WTC11 (cell line): ENCODE results near the gene KIAA0753. TPM values are rescaled to one million over a fixed set of nuclear protein-coding genes. Genes with fewer than 3 reads are reported as not detected.
A peak's percentile ranks its signal among the peaks of the same experiment; 100 is the strongest.

ENCODE experiments used
- ATAC-seq: fragments of 200-7000 bp; cut with Tn5 transposase; 2 replicates; pipeline ENCODE4 v1.10.0; 2021; ENCODE audit warnings: mild to moderate bottlenecking, moderate library complexity
- CTCF ChIA-PET: fragments of 300-600 bp; sonication (Branson Sonifier 250); formaldehyde crosslinking; loops from one replicate; lab custom pipeline; 2021; ENCODE audit warnings: antibody characterized with exemption; lab: Charles Lee
- POLR2A ChIA-PET: fragments of 350-600 bp; sonication (Branson Sonifier 250); formaldehyde crosslinking; loops from one replicate; lab custom pipeline; 2021; ENCODE audit warnings: antibody characterized with exemption; lab: Charles Lee
- DNase-seq: peaks from one replicate; pipeline ENCODE4 v3.0.0; 2021; ENCODE audit warnings: low spot score
- H3K27ac Mint-ChIP-seq: 2 replicates; pipeline ENCODE4 v1.8.0; 2021; ENCODE audit warnings: mixed read lengths
- H3K27me3 Mint-ChIP-seq: 2 replicates; pipeline ENCODE4 v1.8.0; 2021; ENCODE audit warnings: low read depth, mild to moderate bottlenecking, moderate library complexity, mixed read lengths
- H3K36me3 Mint-ChIP-seq: 2 replicates; pipeline ENCODE4 v1.8.0; 2021; ENCODE audit warnings: mixed read lengths
- H3K4me1 Mint-ChIP-seq: 2 replicates; pipeline ENCODE4 v1.8.0; 2022; ENCODE audit warnings: mixed read lengths
- H3K4me3 Mint-ChIP-seq: 2 replicates; pipeline ENCODE4 v1.8.0; 2021; ENCODE audit warnings: mild to moderate bottlenecking, moderate library complexity, mixed read lengths
- H3K9me3 Mint-ChIP-seq: 2 replicates; pipeline ENCODE4 v1.8.0; 2021; ENCODE audit warnings: mixed read lengths
- AR ChIP-seq: fragments of 250-450 bp; sonication (Bioruptor Pico); IDR thresholded peaks from 2 replicates; pipeline ENCODE4 v1.9.0; 2021; ENCODE audit warnings: mild to moderate bottlenecking
- CDX4 ChIP-seq: fragments of 250-450 bp; sonication (Bioruptor Pico); IDR thresholded peaks from 2 replicates; pipeline ENCODE4 v1.9.0; 2021; ENCODE audit warnings: moderate library complexity, mild to moderate bottlenecking, inconsistent platforms, borderline replicate concordance
- E2F4 ChIP-seq: sonication (generic); formaldehyde crosslinking; IDR thresholded peaks from 2 replicates; pipeline ENCODE4 v1.8.1; 2022; ENCODE audit warnings: low read depth, mild to moderate bottlenecking, moderate library complexity, missing genetic modification reagents, borderline replicate concordance
- ESRRA ChIP-seq: sonication (generic); formaldehyde crosslinking; IDR thresholded peaks from 2 replicates; pipeline ENCODE4 v1.8.1; 2022; ENCODE audit warnings: mild to moderate bottlenecking, missing genetic modification reagents, borderline replicate concordance
- FOXK1 ChIP-seq: sonication (generic); formaldehyde crosslinking; IDR thresholded peaks from 2 replicates; pipeline ENCODE4 v1.8.0; 2022; ENCODE audit warnings: mild to moderate bottlenecking, moderate library complexity, missing genetic modification reagents
- GABPB1 ChIP-seq: sonication (generic); formaldehyde crosslinking; IDR thresholded peaks from 2 replicates; pipeline ENCODE4 v1.8.1; 2023; ENCODE audit warnings: mild to moderate bottlenecking, missing genetic modification reagents
- MAX ChIP-seq: sonication (generic); formaldehyde crosslinking; IDR thresholded peaks from 2 replicates; pipeline ENCODE4 v1.8.0; 2022; ENCODE audit warnings: mild to moderate bottlenecking, missing genetic modification reagents
- MLX ChIP-seq: sonication (generic); formaldehyde crosslinking; IDR thresholded peaks from 2 replicates; pipeline ENCODE4 v1.8.1; 2023; ENCODE audit warnings: mild to moderate bottlenecking, missing genetic modification reagents, moderate library complexity
- NFYB ChIP-seq: sonication (generic); formaldehyde crosslinking; conservative IDR thresholded peaks from 2 replicates; pipeline ENCODE4 v1.8.0; 2022; ENCODE audit warnings: low read depth, missing genetic modification reagents
- OVOL2 ChIP-seq: fragments of 250-450 bp; sonication (Bioruptor Pico); IDR thresholded peaks from 2 replicates; pipeline ENCODE4 v1.9.0; 2021; ENCODE audit warnings: mild to moderate bottlenecking, borderline replicate concordance
- SMAD3 ChIP-seq: sonication (generic); formaldehyde crosslinking; IDR thresholded peaks from 2 replicates; pipeline ENCODE4 v1.8.0; 2022; ENCODE audit warnings: missing genetic modification reagents, mild to moderate bottlenecking, borderline replicate concordance
- SP1 ChIP-seq: sonication (generic); formaldehyde crosslinking; conservative IDR thresholded peaks from 2 replicates; pipeline ENCODE4 v1.8.1; 2022; ENCODE audit warnings: missing genetic modification reagents
- STAT6 ChIP-seq: sonication (generic); formaldehyde crosslinking; conservative IDR thresholded peaks from 2 replicates; pipeline ENCODE4 v1.8.1; 2023; ENCODE audit warnings: mild to moderate bottlenecking, low read depth, missing genetic modification reagents, moderate library complexity
- TEAD4 ChIP-seq: sonication (generic); formaldehyde crosslinking; IDR thresholded peaks from 2 replicates; pipeline ENCODE4 v1.8.0; 2022; ENCODE audit warnings: mild to moderate bottlenecking, missing genetic modification reagents
- ZNF138 ChIP-seq: sonication (generic); formaldehyde crosslinking; conservative IDR thresholded peaks from 2 replicates; pipeline ENCODE4 v1.8.1; 2022; ENCODE audit warnings: mild to moderate bottlenecking, moderate library complexity, missing genetic modification reagents
- ZNF219 ChIP-seq: sonication (generic); formaldehyde crosslinking; IDR thresholded peaks from 2 replicates; pipeline ENCODE4 v1.8.0; 2023; ENCODE audit warnings: missing genetic modification reagents, mild to moderate bottlenecking, borderline replicate concordance
- ZNF423 ChIP-seq: fragments of 250-450 bp; sonication (Bioruptor Pico); IDR thresholded peaks from 2 replicates; pipeline ENCODE4 v2.1.2; 2022; ENCODE audit warnings: mild to moderate bottlenecking, moderate library complexity
- ZNF532 ChIP-seq: fragments of 250-450 bp; sonication (Bioruptor Pico); IDR thresholded peaks from 2 replicates; pipeline ENCODE4 v1.9.0; 2021; ENCODE audit warnings: mild to moderate bottlenecking, borderline replicate concordance
- total RNA-seq: library from RNA; stranded (reverse); gene quantifications from 3 replicates; pipeline ENCODE4 v1.2.3, GENCODE V29; 2021

Gene KIAA0753
- total RNA-seq, 1 experiment from 2014 or later: 22.8 TPM

- TF ChIP-seq GABPB1 (CRISPR knock-in tag) (peak; percentile 72), CDX4 (CRISPR knock-in tag) (no peak), ZNF138 (no peak), TEAD4 (CRISPR knock-in tag) (peak; percentile 83; the same call in 1 of the 2 replicates), MAX (CRISPR knock-in tag) (peak; percentile 93)
Measured at GRCh38 chr17:6651919-6652452, 11.5 kb upstream of the KIAA0753 start (continued).

- Mint-ChIP-seq H3K27ac (peak within 1 kb of the TSS; percentile 96), H3K9me3 (no peaks in the 10 kb centered on the region), H3K4me1 (peaks cover 50% of the 10 kb centered on the region), H3K27me3 (peaks cover 35% of the 10 kb centered on the region), H3K4me3 (peak within 1 kb of the TSS; percentile 99), H3K36me3 (peaks cover 22% of the 10 kb centered on the region)
- CTCF ChIA-PET: interaction anchor here (1.0 to 1.4 kb wide), 3 partner anchors 11 to 179 kb away, joined by 3 to 4 read pairs (median 4); partner anchors contain the start of gene KIAA0753
- POLR2A ChIA-PET: interaction anchor here (1.0 kb wide), 1 partner anchor 207 kb away, joined by 3 read pairs; the partner anchor contains the start of gene PIMREG
- ATAC-seq (peak; percentile 79), DNase-seq (peak; percentile 94)
- TF ChIP-seq STAT6 (CRISPR knock-in tag) (no peak), AR (no peak), ZNF532 (no peak), ZNF423 (CRISPR knock-in tag) (no peak), CDX4 (CRISPR knock-in tag) (no peak), SMAD3 (CRISPR knock-in tag) (no peak; the same call in 1 of the 2 replicates), ESRRA (CRISPR knock-in tag) (no peak), OVOL2 (CRISPR knock-in tag) (no peak), ZNF219 (0 out of 2 replicates have a peak, but pooled peaks have one; percentile 23), TEAD4 (CRISPR knock-in tag) (no peak), FOXK1 (CRISPR knock-in tag) (peak; percentile 36; the same call in 1 of the 2 replicates), E2F4 (CRISPR knock-in tag) (no peak), MLX (no peak), ZNF138 (0 out of 2 replicates have a peak, but pooled peaks have one; percentile 27), NFYB (no peak), SP1 (CRISPR knock-in tag) (peak; percentile 97)
Measured at GRCh38 chr17:6651354-6651918, 10.9 kb upstream of the KIAA0753 start, which contains the start of the genes C17orf100 and MED31. C17orf100 (plus strand) TSS chr17:6651762; CDS start chr17:6651914, 152 bp downstream. MED31 (minus strand) TSS chr17:6651605; CDS start chr17:6651528, 77 bp downstream.
